ENCODE data around the gene API5. TPM values are rescaled to one million over a fixed set of nuclear protein-coding genes. Genes with fewer than 3 reads are reported as not detected.

The API5 gene
- polyA plus RNA-seq, 1 experiment, result 89.5 TPM

DNA sequence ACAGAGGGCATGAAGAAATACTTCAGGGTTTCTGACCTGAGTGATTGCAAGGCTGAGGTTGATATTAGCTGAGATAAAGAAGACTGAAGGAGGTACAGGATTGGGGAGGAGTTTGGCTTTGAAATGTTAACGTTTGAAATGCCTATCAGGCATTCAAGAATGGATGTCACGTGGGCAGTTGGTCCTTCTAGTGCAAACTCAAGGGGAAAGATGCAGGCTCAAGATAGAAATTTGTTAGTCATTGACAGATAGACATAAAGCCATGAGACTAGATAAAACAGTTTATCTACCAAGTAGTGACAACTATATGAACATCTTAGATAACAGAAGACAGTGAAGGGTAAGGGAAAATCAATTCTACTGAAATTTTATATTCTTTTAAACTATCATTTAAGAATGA is 70.0 kb downstream of the API5 start:
- CTCF ChIA-PET, result no interaction called here
- Histone ChIP-seq H3K27ac (ENCODE audit: low read depth, low read length) (no peak overlapping the region), H3K4me3 (ENCODE audit: low read depth, low read length) (no peak overlapping the region), H3K9me3 (ENCODE audit: control insufficient read depth, insufficient read depth, low read length) (no peaks in the 10 kb centered on the region), H3K27me3 (ENCODE audit: control insufficient read depth, insufficient read depth, low read length) (no peaks in the 10 kb centered on the region)
- POLR2A ChIA-PET, result no interaction called here
- DNase-seq (ENCODE audit: low read depth, low spot score), result no peak
- TF ChIP-seq CTCF (IDR thresholded peaks at IDR 0.05; ENCODE audit: low read depth, low read length), result no peak

GRCh38 chr11:43382614-43383013 is 70.8 kb downstream of the API5 start:
- no peak for TF ChIP-seq CTCF (IDR thresholded peaks at IDR 0.05; ENCODE audit: low read depth, low read length)
- H3K9me3 ChIP-seq (ENCODE audit: control insufficient read depth, insufficient read depth, low read length), result no peaks in the 10 kb centered on the region
- ChIA-PET POLR2A (no interaction called here), CTCF (no interaction called here)
- no peaks in the 10 kb centered on the region for H3K27me3 ChIP-seq (ENCODE audit: control insufficient read depth, insufficient read depth, low read length)
- no peak overlapping the region for H3K27ac ChIP-seq (ENCODE audit: low read depth, low read length)
- no peak overlapping the region for H3K4me3 ChIP-seq (ENCODE audit: low read depth, low read length)
- no peak for DNase-seq (ENCODE audit: low read depth, low spot score)

GRCh38 chr11:43384393-43384792 is 72.6 kb downstream of the API5 start:
- H3K9me3 ChIP-seq (ENCODE audit: control insufficient read depth, insufficient read depth, low read length), result no peaks in the 10 kb centered on the region
- POLR2A ChIA-PET, result no interaction called here
- H3K27ac ChIP-seq (ENCODE audit: low read depth, low read length), result no peak overlapping the region
- DNase-seq (ENCODE audit: low read depth, low spot score), result no peak
- H3K27me3 ChIP-seq (ENCODE audit: control insufficient read depth, insufficient read depth, low read length), result no peaks in the 10 kb centered on the region
- CTCF ChIA-PET, result interaction anchor here (0.6 kb wide), 1 partner anchor 318 kb away, joined by 3 read pairs; no protein-coding TSS in a partner anchor
- no peak for TF ChIP-seq CTCF (IDR thresholded peaks at IDR 0.05; ENCODE audit: low read depth, low read length)
- no peak overlapping the region for H3K4me3 ChIP-seq (ENCODE audit: low read depth, low read length)

DNA sequence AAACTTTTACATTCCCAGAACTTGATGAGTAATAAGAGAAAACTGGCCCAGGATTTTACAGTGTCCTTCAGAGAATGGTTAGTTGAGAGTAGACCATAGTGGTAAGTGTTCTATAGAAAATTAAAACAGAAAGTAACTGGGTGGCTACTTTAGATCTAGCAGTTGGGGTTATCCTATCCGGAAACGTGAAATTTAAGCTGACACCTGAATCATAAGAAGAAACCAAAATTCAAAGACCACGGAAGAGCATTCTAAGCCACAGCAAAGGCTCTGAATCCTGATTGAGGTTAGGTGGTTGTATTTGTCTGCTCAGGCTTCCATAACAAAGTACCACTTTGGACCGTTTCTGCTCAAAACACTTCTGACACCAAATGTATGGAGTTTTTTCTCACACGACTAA is 80.9 kb downstream of the API5 start:
- Histone ChIP-seq H3K9me3 (ENCODE audit: control insufficient read depth, insufficient read depth, low read length) (no peaks in the 10 kb centered on the region), H3K27me3 (ENCODE audit: control insufficient read depth, insufficient read depth, low read length) (no peaks in the 10 kb centered on the region), H3K4me3 (ENCODE audit: low read depth, low read length) (no peak overlapping the region), H3K27ac (ENCODE audit: low read depth, low read length) (no peak overlapping the region)
- ChIA-PET CTCF (interaction anchor here (0.6 to 1.0 kb wide), 2 partner anchors 14 to 57 kb away, joined by 3 read pairs; no protein-coding TSS in a partner anchor), POLR2A (no interaction called here)
- no peak for DNase-seq (ENCODE audit: low read depth, low spot score)
- TF ChIP-seq CTCF (IDR thresholded peaks at IDR 0.05; ENCODE audit: low read depth, low read length), result no peak

- no peak for DNase-seq (ENCODE audit: low read depth, low spot score)
- Histone ChIP-seq H3K27ac (ENCODE audit: low read depth, low read length) (no peak overlapping the region), H3K9me3 (ENCODE audit: control insufficient read depth, insufficient read depth, low read length) (no peaks in the 10 kb centered on the region), H3K27me3 (ENCODE audit: control insufficient read depth, insufficient read depth, low read length) (no peaks in the 10 kb centered on the region), H3K4me3 (ENCODE audit: low read depth, low read length) (no peak overlapping the region)
- ChIA-PET POLR2A (no interaction called here), CTCF (no interaction called here)
- no peak for TF ChIP-seq CTCF (IDR thresholded peaks at IDR 0.05; ENCODE audit: low read depth, low read length)
These were observed 82.1 kb downstream of the API5 start for GRCh38 chr11:43393765-43394355.

Small RNA genes lying within 50 kb of the gene (small RNA-seq; reads per million reads assigned to genes)
- gene RF00019 (ENCODE audit: insufficient read length, low read depth), result not detected

Other genes starting within 250 kb of the API5 start
- gene TTC17, start 46.9 kb downstream of the API5 start, polyA plus RNA-seq (2011; rRNA removed), result 98.1 and 111 TPM in 2 replicates